WI38 (cell line): ENCODE measurements around the gene MAN1C1.

Experiments used
- H3K4me3 ChIP-seq: 2 replicates; pipeline ENCODE4 v1.5.1; 2011; ENCODE audit warnings: low read depth, mild to moderate bottlenecking, control low read depth, low read length
- CTCF ChIP-seq: IDR thresholded peaks from 2 replicates; pipeline ENCODE4 v1.5.1; 2012; ENCODE audit warnings: low read depth, mild to moderate bottlenecking, control low read depth, low read length

The MAN1C1 gene

GRCh38 chr1:25607123-25607522 is 9.5 kb upstream of the MAN1C1 start:
- no peak overlapping the region for H3K4me3 ChIP-seq
- no peak for TF ChIP-seq CTCF

GRCh38 chr1:25608488-25609178 is 8.0 kb upstream of the MAN1C1 start:
- H3K4me3 ChIP-seq, result peak overlapping the region; percentile 43
- peak; percentile 54 for TF ChIP-seq CTCF

GRCh38 chr1:25609921-25610320 is 6.7 kb upstream of the MAN1C1 start:
- no peak overlapping the region for H3K4me3 ChIP-seq
- TF ChIP-seq CTCF, result no peak

GRCh38 chr1:25610822-25611630 is 5.6 kb upstream of the MAN1C1 start:
- H3K4me3 ChIP-seq, result no peak overlapping the region
- TF ChIP-seq CTCF, result peak; percentile 48

GRCh38 chr1:25611843-25612242 is 4.7 kb upstream of the MAN1C1 start:
- no peak overlapping the region for H3K4me3 ChIP-seq
- no peak for TF ChIP-seq CTCF

GRCh38 chr1:25612421-25612820 is 4.2 kb upstream of the MAN1C1 start:
- TF ChIP-seq CTCF, result no peak
- H3K4me3 ChIP-seq, result no peak overlapping the region

GRCh38 chr1:25613091-25613490 is 3.5 kb upstream of the MAN1C1 start:
- no peak for TF ChIP-seq CTCF
- H3K4me3 ChIP-seq, result no peak overlapping the region
